Small intestine (tissue), 7 donors: ENCODE measurements around the gene HMGN1. TPM values are rescaled to one million over a fixed set of nuclear protein-coding genes. Genes with fewer than 3 reads are reported as not detected.

ENCODE experiments used
- DNase-seq, 2 donors: peaks; one replicate each; pipeline versions ENCODE4 v3.0.0 to v3.0.0-alpha.2; 2013
- FAIRE-seq: peaks from 2 replicates; lab custom pipeline; 2012; peaks lifted over from hg19 to GRCh38; lab: Jason Lieb, UNC
- H3K27ac ChIP-seq, 3 donors: one replicate each; pipeline ENCODE4 v1.5.1; 2013; ENCODE audit warnings: low read length in 2 of 3, mild to moderate bottlenecking in 2 of 3, control low read depth in 1 of 3, inconsistent platforms in 1 of 3, low read depth in 1 of 3, moderate library complexity in 1 of 3
- H3K27me3 ChIP-seq, 3 donors: one replicate each; pipeline ENCODE4 v1.6.1; 2013; ENCODE audit warnings: low read length in 3 of 3, inconsistent platforms in 1 of 3; ENCODE audit not compliant: control insufficient read depth in 3 of 3, insufficient read depth in 3 of 3
- H3K36me3 ChIP-seq, 3 donors: one replicate each; pipeline ENCODE4 v1.6.1; 2013; ENCODE audit warnings: low read length in 3 of 3, inconsistent platforms in 1 of 3, low read depth in 1 of 3, mild to moderate bottlenecking in 1 of 3, moderate library complexity in 1 of 3; ENCODE audit not compliant: control insufficient read depth in 3 of 3, insufficient read depth in 2 of 3
- H3K4me1 ChIP-seq, 3 donors: one replicate each; pipeline ENCODE4 v1.6.1; 2013; ENCODE audit warnings: low read length in 2 of 3, inconsistent platforms in 1 of 3, low read depth in 1 of 3, mild to moderate bottlenecking in 1 of 3, moderate library complexity in 1 of 3; ENCODE audit not compliant: control insufficient read depth in 3 of 3, insufficient read depth in 2 of 3
- H3K4me3 ChIP-seq, 3 donors: one replicate each; pipeline ENCODE4 v1.5.1; 2013; ENCODE audit warnings: low read length in 3 of 3, control low read depth in 1 of 3, inconsistent platforms in 1 of 3, low read depth in 1 of 3, mild to moderate bottlenecking in 1 of 3, moderate library complexity in 1 of 3
- H3K9me3 ChIP-seq, 2 donors: one replicate each; pipeline ENCODE4 v1.6.1; 2013; ENCODE audit warnings: low read depth in 1 of 2, low read length in 1 of 2; ENCODE audit not compliant: control insufficient read depth in 2 of 2, insufficient read depth in 1 of 2
- WGBS, 3 donors: extraction: QIAGEN DNeasy Blood & Tissue Kit; methylation state at CpG; one replicate each; pipeline ENCODE4 v1.1.7; 2013; 5-methylcytosine and 5-hydroxymethylcytosine counted together
- polyA plus RNA-seq, 4 donors: library from polyadenylated mRNA; stranded (reverse) in 3 of 4; unstranded in 1 of 4; fragments of 200-250 nt in 3 of 4; fragments of 120-200 nt in 1 of 4; gene quantifications; one replicate each; pipeline versions ENCODE4 v1.2.1 to v1.2.3, GENCODE V29; 2013
- donor health status: healthy with polysubstance abuse.
- donor health status: control.
- donor health status: control.
- donor health status: Bipolar disorder and iron deficiency.
- donor health status: healthy.

HMGN1 gene
- polyA plus RNA-seq, 4 donors = 126 to 396 (median 185) TPM

- H3K27ac ChIP-seq = peak overlapping the region; percentile 93 to 98 (median 95)
- WGBS, 3 donors = 1 to 2% (median 1%) methylated on average over 43 of the region's 43 CpGs
- H3K36me3 ChIP-seq = peaks cover 0 to 12% (median 1%) of the 10 kb centered on the region in 3 donors
- H3K4me3 ChIP-seq = peak overlapping the region; percentile 81 to 98 (median 82)
- no peaks in the 10 kb centered on the region for H3K9me3 ChIP-seq
- no peaks in the 10 kb centered on the region for H3K27me3 ChIP-seq
- FAIRE-seq (no peak), DNase-seq (peak; percentile 56 to 79)
- H3K4me1 ChIP-seq = peaks cover 0 to 18% (median 0%) of the 10 kb centered on the region in 3 donors
Observed at GRCh38 chr21:39314143-39315027, 34.5 kb downstream of the HMGN1 start.

GRCh38 chr21:39313571-39314142 lies 35.2 kb downstream of the HMGN1 start, which contains the start of gene BRWD1:
Gene BRWD1 (minus strand): TSS chr21:39313632. CDS start chr21:39313491, 141 bp downstream.
- H3K27ac ChIP-seq = peak within 1 kb of the TSS; percentile 93 to 98 (median 95)
- H3K4me1 ChIP-seq = peaks cover 0 to 18% (median 0%) of the 10 kb centered on the region in 3 donors
- 0 to 1% (median 0%) methylated on average over 41 to 78 of the region's 78 CpGs for WGBS, 3 donors
- H3K27me3 ChIP-seq = no peaks in the 10 kb centered on the region
- H3K4me3 ChIP-seq = peak within 1 kb of the TSS; percentile 81 to 98 (median 82)
- no peaks in the 10 kb centered on the region for H3K9me3 ChIP-seq
- peaks cover 0 to 19% (median 4%) of the 10 kb centered on the region in 3 donors for H3K36me3 ChIP-seq
- peak; percentile 75 to 94 for DNase-seq
- no peak for FAIRE-seq

DNA sequence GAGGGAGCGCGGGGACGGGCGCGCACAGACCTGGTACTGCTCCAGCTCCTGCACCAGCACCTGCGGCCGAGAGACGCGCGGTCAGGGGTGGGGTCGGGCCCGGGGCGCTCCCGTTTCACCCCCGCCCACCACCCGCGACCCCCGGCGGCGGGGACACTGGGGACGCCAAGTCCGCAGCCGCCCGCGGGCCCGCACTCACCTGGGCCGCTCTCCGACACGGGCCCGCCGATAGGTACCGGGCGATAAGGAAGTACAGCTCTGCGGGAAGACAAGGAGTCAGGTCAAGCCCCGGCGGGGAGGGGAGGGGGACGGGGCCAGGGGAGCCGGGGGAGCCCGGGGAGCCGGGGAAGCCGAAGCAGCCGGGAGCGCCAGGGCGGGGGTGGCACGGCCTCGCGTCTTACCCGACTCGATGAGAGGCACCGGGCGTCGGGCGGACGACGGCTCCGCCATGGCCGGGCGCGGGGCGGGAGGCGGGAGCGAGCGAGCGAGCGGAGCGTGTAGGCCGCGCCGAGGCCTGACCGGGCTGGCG lies 35.8 kb downstream of the HMGN1 start:
- 0 to 1% (median 1%) methylated on average over 22 to 71 of the region's 71 CpGs for WGBS, 3 donors
- peaks cover 0 to 18% (median 0%) of the 10 kb centered on the region in 3 donors for H3K4me1 ChIP-seq
- no peak for DNase-seq
- H3K27ac ChIP-seq = peak overlapping the region; percentile 93 to 98 (median 95)
- H3K36me3 ChIP-seq = peaks cover 0 to 20% (median 4%) of the 10 kb centered on the region in 3 donors
- H3K27me3 ChIP-seq = no peaks in the 10 kb centered on the region
- no peaks in the 10 kb centered on the region for H3K9me3 ChIP-seq
- H3K4me3 ChIP-seq = peak overlapping the region; percentile 81 to 98 (median 82)
- no peak for FAIRE-seq

- FAIRE-seq = no peak
- 1 to 2% (median 2%) methylated on average over 32 to 64 of the region's 65 CpGs for WGBS, 3 donors
- H3K4me3 ChIP-seq = peak overlapping the region; percentile 81 to 98 (median 82)
- H3K9me3 ChIP-seq = no peaks in the 10 kb centered on the region
- H3K4me1 ChIP-seq = peaks cover 0 to 14% (median 1%) of the 10 kb centered on the region in 3 donors
- H3K27ac ChIP-seq = peak overlapping the region; percentile 93 to 98 (median 95)
- peak; percentile 92 to 96 for DNase-seq
- no peaks in the 10 kb centered on the region for H3K27me3 ChIP-seq
- peaks cover 0 to 23% (median 4%) of the 10 kb centered on the region in 3 donors for H3K36me3 ChIP-seq
Observed at GRCh38 chr21:39312112-39313041, 36.5 kb downstream of the HMGN1 start.

DNA sequence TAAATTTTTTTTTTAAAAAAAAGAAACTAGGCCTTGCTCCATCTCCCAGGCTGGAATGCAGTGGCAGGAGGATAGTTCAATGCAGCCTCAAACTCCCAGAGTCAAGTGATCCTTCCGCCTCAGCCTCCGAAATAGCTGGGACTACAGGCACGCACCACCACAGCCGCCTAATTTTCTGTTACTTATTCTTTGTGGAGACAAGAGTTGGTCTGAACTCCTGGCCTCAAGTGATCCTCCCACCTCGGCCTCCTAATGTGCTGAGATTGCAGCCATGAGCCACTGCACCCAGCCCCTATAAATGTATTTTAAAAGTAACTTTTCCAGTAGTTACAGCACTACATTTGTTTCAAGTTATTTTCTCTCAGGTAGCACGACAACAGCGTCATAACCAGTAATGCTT lies 37.7 kb downstream of the HMGN1 start:
- Histone ChIP-seq H3K27ac (no peak overlapping the region), H3K4me1 (peaks cover 0 to 11% (median 1%) of the 10 kb centered on the region in 3 donors), H3K36me3 (peaks cover 0 to 25% (median 4%) of the 10 kb centered on the region in 3 donors), H3K27me3 (no peaks in the 10 kb centered on the region), H3K9me3 (no peaks in the 10 kb centered on the region), H3K4me3 (no peak overlapping the region)
- FAIRE-seq (no peak), DNase-seq (no peak)
- WGBS, 3 donors = 93 to 94% (median 94%) methylated on average over 7 of the region's 7 CpGs

GRCh38 chr21:39307466-39307865 lies 41.4 kb downstream of the HMGN1 start:
- peaks cover 0 to 45% (median 4%) of the 10 kb centered on the region in 3 donors for H3K36me3 ChIP-seq
- 39 to 63% (median 52%) methylated on average over 1 of the region's 1 CpG for WGBS, 3 donors
- no peaks in the 10 kb centered on the region for H3K27me3 ChIP-seq
- DNase-seq = no peak
- FAIRE-seq = no peak
- peaks cover 0 to 6% (median 1%) of the 10 kb centered on the region in 3 donors for H3K4me1 ChIP-seq
- H3K27ac ChIP-seq = no peak overlapping the region
- H3K9me3 ChIP-seq = no peaks in the 10 kb centered on the region
- H3K4me3 ChIP-seq = no peak overlapping the region

GRCh38 chr21:39300587-39300986 lies 48.3 kb downstream of the HMGN1 start:
- Histone ChIP-seq H3K4me3 (no peak overlapping the region), H3K36me3 (peaks cover 7 to 39% (median 8%) of the 10 kb centered on the region in 3 donors), H3K27ac (no peak overlapping the region), H3K4me1 (peaks cover 0 to 2% (median 0%) of the 10 kb centered on the region in 3 donors), H3K27me3 (no peaks in the 10 kb centered on the region), H3K9me3 (peaks cover 0 to 12% of the 10 kb centered on the region in 2 donors)
- FAIRE-seq (no peak), DNase-seq (no peak)
- WGBS, 3 donors = 93 to 98% (median 98%) methylated on average over 3 of the region's 3 CpGs
